ENCODE results near the gene CITED1.

DNA sequence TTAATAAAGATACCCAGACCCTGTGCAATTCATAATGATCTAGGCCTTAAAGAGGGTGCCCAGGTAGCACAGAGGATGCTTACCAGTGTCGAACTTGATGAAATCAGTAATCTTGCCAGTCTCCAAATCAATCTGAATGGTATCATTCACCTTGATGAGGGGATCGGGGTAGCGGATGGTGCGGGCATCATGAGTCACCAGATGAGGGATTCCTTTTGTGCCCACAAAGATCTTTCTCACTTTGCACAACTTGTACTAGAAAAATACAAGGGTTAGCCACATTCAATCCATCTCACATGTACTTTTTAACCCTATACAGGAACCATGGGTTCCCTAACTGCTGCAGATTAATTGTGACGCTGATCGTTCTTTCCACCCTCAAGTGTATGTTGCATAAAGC lies 32.0 kb downstream of the CITED1 start:
- no peak for TF ChIP-seq NFRKB (IDR thresholded peaks at IDR 0.05)
- TF ChIP-seq, protein P1, sequence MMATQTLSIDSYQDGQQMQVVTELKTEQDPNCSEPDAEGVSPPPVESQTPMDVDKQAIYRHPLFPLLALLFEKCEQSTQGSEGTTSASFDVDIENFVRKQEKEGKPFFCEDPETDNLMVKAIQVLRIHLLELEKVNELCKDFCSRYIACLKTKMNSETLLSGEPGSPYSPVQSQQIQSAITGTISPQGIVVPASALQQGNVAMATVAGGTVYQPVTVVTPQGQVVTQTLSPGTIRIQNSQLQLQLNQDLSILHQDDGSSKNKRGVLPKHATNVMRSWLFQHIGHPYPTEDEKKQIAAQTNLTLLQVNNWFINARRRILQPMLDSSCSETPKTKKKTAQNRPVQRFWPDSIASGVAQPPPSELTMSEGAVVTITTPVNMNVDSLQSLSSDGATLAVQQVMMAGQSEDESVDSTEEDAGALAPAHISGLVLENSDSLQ (IDR thresholded peaks at IDR 0.05): no peak
- TF ChIP-seq SUZ12 (IDR thresholded peaks at IDR 0.05): no peak
- no peak for TF ChIP-seq ARNT (IDR thresholded peaks at IDR 0.05)
- no peak for TF ChIP-seq ELF4 (IDR thresholded peaks at IDR 0.05)
